Activated CD4-positive, alpha-beta T cell treated with anti-CD3 and anti-CD28 coated beads, Interleukin-2, amount 10 ng/mL, durations not matched to agents 7 days and 5 days (primary cell): ENCODE results near the gene TCF7L1. TPM values are rescaled to one million over a fixed set of nuclear protein-coding genes. Genes with fewer than 3 reads are reported as not detected.
"Not testable (repeated sequence)": the region's sequence is repeated elsewhere in the genome, so short reads cannot be mapped to it uniquely, and the experiment has no call there.

Experiments
- CTCF ChIA-PET: fragments of 350-600 bp; sonication (Branson Sonifier 250); formaldehyde crosslinking; loops from one replicate; lab custom pipeline; 2021; ENCODE audit warnings: antibody characterized with exemption; lab: Charles Lee
- POLR2A ChIA-PET: fragments of 350-600 bp; sonication (Branson Sonifier 250); formaldehyde crosslinking; loops from one replicate; lab custom pipeline; 2021; ENCODE audit warnings: antibody characterized with exemption; lab: Charles Lee
- DNase-seq: peaks from one replicate; pipeline ENCODE4 v3.0.0-alpha.2; 2020
- H3K27ac Mint-ChIP-seq: one replicate; pipeline ENCODE4 v1.8.0; 2021; ENCODE audit warnings: mild to moderate bottlenecking, moderate library complexity, mixed read lengths
- H3K27me3 Mint-ChIP-seq: one replicate; pipeline ENCODE4 v1.8.0; 2021; ENCODE audit warnings: mixed read lengths
- H3K36me3 Mint-ChIP-seq: one replicate; pipeline ENCODE4 v1.8.0; 2021; ENCODE audit warnings: low read depth, mixed read lengths
- H3K4me1 Mint-ChIP-seq: one replicate; pipeline ENCODE4 v1.8.0; 2021; ENCODE audit warnings: mixed read lengths
- H3K4me3 Mint-ChIP-seq: one replicate; pipeline ENCODE4 v1.8.0; 2021; ENCODE audit warnings: mild to moderate bottlenecking, moderate library complexity, mixed read lengths
- H3K9me3 Mint-ChIP-seq: one replicate; pipeline ENCODE4 v1.8.0; 2021; ENCODE audit warnings: mixed read lengths
- total RNA-seq, 2 experiments: library from RNA; stranded (reverse); gene quantifications; one replicate each; pipeline ENCODE4 v1.2.3, GENCODE V29; 2021

The TCF7L1 gene
- total RNA-seq, 2 experiments from 2014 or later, result not detected

DNA sequence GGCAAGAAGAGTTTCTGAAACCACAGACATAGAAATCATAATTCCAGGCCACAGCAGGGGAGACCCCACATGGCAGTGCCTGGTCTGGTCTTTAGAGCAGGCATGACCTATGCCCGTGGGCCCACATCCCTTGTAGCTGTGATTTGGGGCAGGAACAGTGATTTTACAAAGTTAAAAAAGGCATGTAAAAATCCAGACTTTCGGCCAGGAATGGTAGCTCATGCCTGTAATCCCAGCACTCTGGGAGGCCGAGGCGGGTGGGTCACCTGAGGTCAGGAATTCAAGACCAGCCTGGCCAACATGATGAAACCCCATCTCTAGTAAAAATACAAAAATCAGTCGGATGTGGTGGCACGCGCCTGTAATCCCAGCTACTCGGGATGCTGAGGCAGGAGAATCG lies 78.4 kb downstream of the TCF7L1 start:
- not testable (repeated sequence) for H3K36me3 Mint-ChIP-seq, H3K9me3 Mint-ChIP-seq, DNase-seq, H3K4me1 Mint-ChIP-seq, H3K4me3 Mint-ChIP-seq, H3K27ac Mint-ChIP-seq
- peaks cover 20% of the 10 kb centered on the region for H3K27me3 Mint-ChIP-seq
- ChIA-PET POLR2A (interaction anchor here (0.6 kb wide), 1 partner anchor 505 kb away, joined by 3 read pairs; no protein-coding TSS in a partner anchor), CTCF (interaction anchor here (1.2 to 1.4 kb wide), 3 partner anchors 9 to 31 kb away, joined by 3 to 4 read pairs (median 3); no protein-coding TSS in a partner anchor)

DNA sequence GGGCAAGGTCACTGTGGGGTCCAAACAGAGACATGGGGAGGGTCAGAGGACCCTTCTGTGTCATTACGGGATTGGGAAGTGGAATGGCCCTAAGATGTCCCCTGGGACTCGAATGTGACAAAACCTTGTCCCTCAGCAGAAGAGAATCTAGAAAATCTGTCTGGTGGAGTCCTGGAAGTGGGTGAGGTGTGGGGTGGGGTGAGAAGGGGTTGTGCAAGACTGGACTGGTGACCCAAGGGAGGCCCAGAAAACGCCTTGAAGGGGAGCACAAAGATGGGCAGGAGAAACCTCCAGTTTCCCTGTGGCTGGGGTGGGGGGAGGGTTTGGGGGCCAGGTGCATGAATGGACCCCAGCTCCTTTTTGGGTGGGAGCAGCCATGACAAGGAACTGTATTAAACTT lies 79.6 kb downstream of the TCF7L1 start:
- H3K4me1 Mint-ChIP-seq, result no peaks in the 10 kb centered on the region
- H3K27me3 Mint-ChIP-seq, result peaks cover 28% of the 10 kb centered on the region
- no peaks in the 10 kb centered on the region for H3K9me3 Mint-ChIP-seq
- POLR2A ChIA-PET, result no interaction called here
- no peak for DNase-seq
- CTCF ChIA-PET, result interaction anchor here (1.2 kb wide), 1 partner anchor 33 kb away, joined by 3 read pairs; no protein-coding TSS in a partner anchor
- no peak overlapping the region for H3K27ac Mint-ChIP-seq
- H3K4me3 Mint-ChIP-seq, result no peak overlapping the region
- H3K36me3 Mint-ChIP-seq, result no peaks in the 10 kb centered on the region

DNA sequence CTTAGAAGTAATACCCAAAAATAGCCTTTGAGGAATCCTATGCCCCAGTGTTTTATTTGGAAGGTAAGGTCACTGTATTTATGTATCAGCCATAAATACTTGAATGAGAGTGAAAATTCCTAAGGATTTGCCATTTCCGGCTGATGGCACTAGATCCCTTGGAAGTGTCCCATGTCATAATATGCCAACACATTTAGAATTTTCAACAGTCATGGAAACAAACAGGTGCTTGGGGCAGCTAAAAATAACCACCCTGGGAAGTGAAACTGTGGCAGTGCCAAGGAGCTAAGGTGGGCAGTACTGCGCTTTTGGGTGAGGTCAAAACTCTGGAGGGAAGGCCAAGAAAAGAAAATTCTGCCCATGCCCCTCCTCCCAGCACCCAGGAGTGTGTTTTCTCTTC lies 80.2 kb downstream of the TCF7L1 start:
- CTCF ChIA-PET, result no interaction called here
- no peaks in the 10 kb centered on the region for H3K4me1 Mint-ChIP-seq
- no peak overlapping the region for H3K4me3 Mint-ChIP-seq

GRCh38 chr2:85213901-85214512 lies 80.8 kb downstream of the TCF7L1 start:
- H3K4me3 Mint-ChIP-seq, result no peak overlapping the region
- no peak for DNase-seq
- H3K36me3 Mint-ChIP-seq, result no peaks in the 10 kb centered on the region
- no peaks in the 10 kb centered on the region for H3K4me1 Mint-ChIP-seq
- no peak overlapping the region for H3K27ac Mint-ChIP-seq
- H3K9me3 Mint-ChIP-seq, result no peaks in the 10 kb centered on the region
- ChIA-PET POLR2A (no interaction called here), CTCF (no interaction called here)
- peaks cover 32% of the 10 kb centered on the region for H3K27me3 Mint-ChIP-seq

More for the DNA sequence above, 80.2 kb downstream of the TCF7L1 start:
- H3K27me3 Mint-ChIP-seq, result peaks cover 28% of the 10 kb centered on the region
- no peaks in the 10 kb centered on the region for H3K36me3 Mint-ChIP-seq
- POLR2A ChIA-PET, result no interaction called here
- no peaks in the 10 kb centered on the region for H3K9me3 Mint-ChIP-seq
- DNase-seq, result no peak
- no peak overlapping the region for H3K27ac Mint-ChIP-seq

DNA sequence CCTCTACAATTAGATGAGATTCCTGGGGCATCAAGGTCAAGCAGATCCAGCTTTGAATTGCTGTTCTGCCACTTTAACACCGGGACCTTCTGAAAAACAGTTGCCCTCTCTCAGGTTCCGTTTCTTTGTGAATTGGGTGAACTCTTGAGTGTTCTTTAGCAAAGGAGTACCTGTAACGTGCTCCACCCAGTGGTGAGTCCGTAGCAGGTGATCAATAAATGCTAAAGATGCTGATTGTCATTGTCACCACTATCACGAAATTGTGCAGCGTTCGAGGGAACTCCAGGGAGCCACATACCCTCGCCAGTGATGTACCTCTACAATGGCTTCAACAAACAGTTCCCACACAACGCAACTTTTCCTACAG lies 81.9 kb downstream of the TCF7L1 start:
- no peaks in the 10 kb centered on the region for H3K9me3 Mint-ChIP-seq
- peaks cover 38% of the 10 kb centered on the region for H3K27me3 Mint-ChIP-seq
- H3K27ac Mint-ChIP-seq, result no peak overlapping the region
- no peaks in the 10 kb centered on the region for H3K4me1 Mint-ChIP-seq
- ChIA-PET CTCF (no interaction called here), POLR2A (no interaction called here)
- no peak for DNase-seq
- H3K36me3 Mint-ChIP-seq, result no peaks in the 10 kb centered on the region
- H3K4me3 Mint-ChIP-seq, result no peak overlapping the region

DNA sequence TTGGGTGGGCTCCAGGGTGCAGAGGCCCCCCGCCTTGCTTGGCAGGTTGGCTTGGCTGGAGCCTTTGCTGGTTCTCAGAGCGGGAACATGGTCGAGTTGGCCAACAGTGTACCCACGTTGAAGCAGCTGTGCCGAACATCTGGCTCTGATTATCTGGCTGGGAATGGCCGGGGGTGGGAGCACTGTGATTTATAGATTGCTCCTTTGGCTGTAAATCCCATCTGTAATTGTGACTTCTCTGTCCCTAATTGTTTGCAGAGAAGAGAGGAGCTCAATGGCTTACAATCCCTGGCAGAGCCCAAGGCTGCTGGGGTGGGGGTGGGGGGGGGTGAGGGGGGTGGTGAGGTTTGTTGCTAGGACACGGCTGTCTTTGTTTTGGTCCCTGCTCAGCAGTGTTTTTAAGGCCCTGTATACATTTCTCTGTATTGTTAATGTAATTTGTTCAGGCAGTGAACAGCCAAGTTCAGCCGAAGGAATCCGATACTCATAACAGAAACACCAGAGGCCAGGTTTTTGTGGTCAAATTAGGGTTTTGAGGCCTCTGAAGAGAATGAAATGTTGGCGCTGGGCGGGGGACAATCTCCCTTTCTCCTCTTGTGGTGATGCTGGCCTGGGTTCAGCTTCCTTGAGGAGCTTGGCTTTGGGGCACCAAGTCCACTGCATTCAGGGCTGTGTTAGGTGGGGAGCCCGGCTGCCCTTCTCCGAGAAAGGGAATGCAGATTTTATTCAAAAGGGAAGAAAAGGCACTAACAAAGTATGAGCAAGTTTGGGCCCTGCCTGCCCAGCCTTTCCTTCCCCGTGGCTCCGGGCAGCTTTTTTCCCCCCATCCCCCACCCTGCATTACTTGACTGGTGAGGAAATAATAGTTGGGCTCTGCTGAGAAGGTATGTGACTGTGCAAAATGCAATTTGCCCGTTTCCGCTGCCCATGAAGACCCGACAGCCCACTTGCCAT lies 82.5 kb downstream of the TCF7L1 start:
- H3K9me3 Mint-ChIP-seq, result no peaks in the 10 kb centered on the region
- H3K27me3 Mint-ChIP-seq, result peaks cover 38% of the 10 kb centered on the region
- H3K36me3 Mint-ChIP-seq, result no peaks in the 10 kb centered on the region
- H3K4me1 Mint-ChIP-seq, result no peaks in the 10 kb centered on the region
- H3K4me3 Mint-ChIP-seq, result no peak overlapping the region
- ChIA-PET POLR2A (no interaction called here), CTCF (no interaction called here)
- no peak overlapping the region for H3K27ac Mint-ChIP-seq
- DNase-seq, result no peak

- peaks cover 38% of the 10 kb centered on the region for H3K27me3 Mint-ChIP-seq
- H3K4me3 Mint-ChIP-seq, result no peak overlapping the region
- CTCF ChIA-PET, result no interaction called here
- no peaks in the 10 kb centered on the region for H3K9me3 Mint-ChIP-seq
- POLR2A ChIA-PET, result no interaction called here
- H3K27ac Mint-ChIP-seq, result no peak overlapping the region
- DNase-seq, result no peak
- no peaks in the 10 kb centered on the region for H3K4me1 Mint-ChIP-seq
- H3K36me3 Mint-ChIP-seq, result no peaks in the 10 kb centered on the region
These were observed 83.7 kb downstream of the TCF7L1 start for GRCh38 chr2:85216927-85217326.

GRCh38 chr2:85221067-85221691 lies 88.0 kb downstream of the TCF7L1 start:
- no peaks in the 10 kb centered on the region for H3K36me3 Mint-ChIP-seq
- peaks cover 45% of the 10 kb centered on the region for H3K27me3 Mint-ChIP-seq
- no peak overlapping the region for H3K27ac Mint-ChIP-seq

GRCh38 chr2:85222792-85223191 lies 89.6 kb downstream of the TCF7L1 start:
- Mint-ChIP-seq H3K9me3 (no peaks in the 10 kb centered on the region), H3K4me1 (no peaks in the 10 kb centered on the region), H3K27ac (no peak overlapping the region), H3K36me3 (no peaks in the 10 kb centered on the region), H3K27me3 (peaks cover 41% of the 10 kb centered on the region), H3K4me3 (no peak overlapping the region)
- CTCF ChIA-PET, result no interaction called here
- DNase-seq, result no peak
- POLR2A ChIA-PET, result no interaction called here

More at GRCh38 chr2:85221067-85221691, 88.0 kb downstream of the TCF7L1 start:
- no peaks in the 10 kb centered on the region for H3K9me3 Mint-ChIP-seq
- ChIA-PET POLR2A (no interaction called here), CTCF (interaction anchor here (1.1 to 1.5 kb wide), 4 partner anchors 8 to 228 kb away, joined by 3 to 4 read pairs (median 3); no protein-coding TSS in a partner anchor)
- no peak overlapping the region for H3K4me3 Mint-ChIP-seq
- H3K4me1 Mint-ChIP-seq, result no peaks in the 10 kb centered on the region
- DNase-seq, result no peak

- H3K27ac Mint-ChIP-seq, result no peak overlapping the region
- POLR2A ChIA-PET, result interaction anchor here (0.6 kb wide), 1 partner anchor 20 kb away, joined by 3 read pairs; no protein-coding TSS in a partner anchor
- H3K9me3 Mint-ChIP-seq, result no peaks in the 10 kb centered on the region
- H3K36me3 Mint-ChIP-seq, result no peaks in the 10 kb centered on the region
- no peak for DNase-seq
- H3K27me3 Mint-ChIP-seq, result peaks cover 33% of the 10 kb centered on the region
- CTCF ChIA-PET, result interaction anchor here (1.3 kb wide), 1 partner anchor 10 kb away, joined by 3 read pairs; no protein-coding TSS in a partner anchor
- no peak overlapping the region for H3K4me3 Mint-ChIP-seq
- H3K4me1 Mint-ChIP-seq, result no peaks in the 10 kb centered on the region
These were observed 93.6 kb downstream of the TCF7L1 start for GRCh38 chr2:85226783-85227182.

DNA sequence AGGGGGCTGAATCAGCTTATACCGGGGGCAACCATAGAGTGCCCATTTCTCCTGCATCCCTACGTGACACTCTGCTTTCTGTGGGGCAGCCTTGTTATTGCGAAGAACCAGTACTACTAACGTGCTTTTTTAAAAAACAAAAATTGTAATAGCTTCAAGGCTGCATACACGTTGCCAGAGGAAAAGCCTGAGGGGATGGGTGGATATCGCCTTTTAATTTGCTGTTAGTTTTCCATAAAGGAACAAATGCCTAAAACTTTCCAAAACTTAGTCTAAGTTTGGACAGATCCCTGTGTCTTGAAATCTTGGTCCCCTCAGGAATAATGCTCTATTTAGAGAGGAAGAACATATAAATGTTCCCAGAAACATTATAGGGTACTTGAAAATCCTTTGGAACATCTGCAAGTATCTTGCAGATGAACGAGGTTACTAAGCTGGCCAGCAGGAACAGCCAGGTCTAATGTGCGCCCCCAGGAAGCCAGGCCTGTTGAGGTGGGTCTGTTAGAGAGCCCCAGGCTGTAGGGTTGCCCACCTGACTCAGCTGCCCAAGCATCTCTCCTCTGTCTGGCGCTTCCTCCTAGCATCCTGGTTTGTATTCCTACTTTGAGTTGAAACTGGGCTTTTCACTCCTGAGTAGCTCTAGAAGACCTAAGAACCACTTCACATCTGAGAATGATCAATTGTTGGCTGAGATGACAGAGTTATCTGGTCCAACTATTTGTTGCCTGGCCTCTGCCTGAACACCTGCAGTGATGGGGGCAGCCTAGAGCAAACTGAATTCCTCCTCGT lies 97.7 kb downstream of the TCF7L1 start:
- Mint-ChIP-seq H3K4me1 (no peaks in the 10 kb centered on the region), H3K27ac (no peak overlapping the region), H3K9me3 (no peaks in the 10 kb centered on the region), H3K4me3 (no peak overlapping the region), H3K36me3 (no peaks in the 10 kb centered on the region), H3K27me3 (peaks cover 25% of the 10 kb centered on the region)
- ChIA-PET CTCF (interaction anchor here (0.8 to 1.6 kb wide), 4 partner anchors 10 to 400 kb away, joined by 3 to 4 read pairs (median 3); no protein-coding TSS in a partner anchor), POLR2A (no interaction called here)
- DNase-seq, result no peak

DNA sequence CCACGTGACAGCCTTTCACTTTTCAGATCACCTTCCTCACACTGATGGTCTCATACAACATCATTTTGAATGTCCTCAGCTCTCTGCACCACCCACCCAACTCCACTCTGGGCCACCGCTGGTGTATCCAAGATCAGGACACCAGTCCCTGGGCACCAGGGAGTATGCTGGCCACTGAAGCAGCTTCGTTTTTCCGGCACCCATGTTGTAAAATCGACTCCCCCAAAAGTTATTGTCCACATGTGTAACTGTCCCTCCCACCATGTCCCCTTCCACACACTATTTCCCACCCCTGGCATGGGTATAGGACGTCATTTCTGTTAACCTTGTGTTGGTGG lies 98.2 kb downstream of the TCF7L1 start:
- POLR2A ChIA-PET, result no interaction called here
- H3K4me3 Mint-ChIP-seq, result no peak overlapping the region
- H3K4me1 Mint-ChIP-seq, result no peaks in the 10 kb centered on the region
- H3K27me3 Mint-ChIP-seq, result peaks cover 21% of the 10 kb centered on the region
- no peak overlapping the region for H3K27ac Mint-ChIP-seq
- DNase-seq, result no peak
- no peaks in the 10 kb centered on the region for H3K36me3 Mint-ChIP-seq
- CTCF ChIA-PET, result interaction anchor here (1.1 to 1.6 kb wide), 2 partner anchors 11 to 20 kb away, joined by 3 read pairs; no protein-coding TSS in a partner anchor
- H3K9me3 Mint-ChIP-seq, result no peaks in the 10 kb centered on the region
